Right lobe of liver (tissue), 4 donors: ENCODE measurements around the gene APCDD1.

Experiments used
- CTCF ChIP-seq, 4 donors: fragments of 200-600 bp in 3 of 4; fragments of 450-650 bp in 1 of 4; IDR thresholded peaks; one replicate each; pipeline versions ENCODE4 v1.5.1 to v1.8.0; 2016 to 2022; ENCODE audit warnings: antibody characterized with exemption in 4 of 4, mild to moderate bottlenecking in 2 of 4
- POLR2A ChIP-seq: fragments of 450-650 bp; IDR thresholded peaks from one replicate; pipeline ENCODE4 v1.6.1; 2017; ENCODE audit warnings: antibody characterized with exemption, mild to moderate bottlenecking
- donor health status: DM: no; HTN: no; CAD: no.
- donor health status: DM: no; HTN: no; CAD: no.
- donor health status: DM: no; HTN: yes; CAD: no.

- TF ChIP-seq CTCF (IDR thresholded peaks at IDR 0.05) (no peak), POLR2A (no peak)
Measured at GRCh38 chr18:10523544-10523943, 69.1 kb downstream of the APCDD1 start.
